GM21367 (cell line): ENCODE measurements around the gene TAPBP.
A peak's percentile ranks its signal among the peaks of the same experiment; 100 is the strongest.
"Not testable (repeated sequence)": the region's sequence is repeated elsewhere in the genome, so short reads cannot be mapped to it uniquely, and the experiment has no call there.

Source experiments
- ATAC-seq: cut with Tn5 transposase; IDR thresholded peaks from one replicate; pipeline ENCODE4 v1.9.1; 2021; ENCODE audit not compliant: unreplicated experiment

TAPBP gene

DNA sequence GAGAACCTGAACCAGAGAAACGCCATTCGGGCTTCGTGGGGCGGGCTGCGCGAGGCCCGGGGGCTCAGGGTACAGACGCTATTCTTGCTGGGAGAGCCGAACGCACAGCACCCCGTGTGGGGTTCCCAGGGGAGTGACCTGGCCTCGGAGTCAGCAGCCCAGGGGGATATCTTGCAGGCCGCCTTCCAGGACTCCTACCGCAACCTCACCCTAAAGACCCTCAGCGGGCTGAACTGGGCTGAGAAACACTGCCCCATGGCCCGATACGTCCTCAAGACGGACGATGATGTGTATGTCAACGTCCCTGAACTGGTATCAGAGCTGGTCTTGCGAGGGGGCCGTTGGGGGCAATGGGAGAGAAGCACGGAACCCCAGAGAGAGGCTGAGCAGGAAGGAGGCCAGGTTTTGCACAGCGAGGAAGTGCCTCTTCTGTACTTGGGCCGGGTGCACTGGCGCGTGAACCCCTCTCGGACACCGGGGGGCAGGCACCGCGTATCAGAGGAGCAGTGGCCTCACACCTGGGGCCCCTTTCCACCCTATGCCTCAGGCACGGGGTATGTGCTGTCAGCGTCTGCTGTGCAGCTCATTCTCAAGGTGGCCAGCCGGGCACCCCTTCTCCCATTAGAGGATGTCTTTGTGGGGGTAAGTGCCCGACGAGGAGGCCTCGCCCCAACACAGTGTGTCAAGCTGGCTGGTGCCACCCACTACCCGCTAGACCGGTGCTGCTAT is 36.1 kb downstream of the TAPBP start:
- no peak for ATAC-seq

- peak; percentile 51 for ATAC-seq
These were observed 36.8 kb downstream of the TAPBP start, which contains the start of gene B3GALT4 for GRCh38 chr6:33276864-33277662. Gene B3GALT4 (plus strand): TSS chr6:33277123. CDS start chr6:33277420, 297 bp downstream.

- ATAC-seq: no peak
These were observed 37.4 kb downstream of the TAPBP start for GRCh38 chr6:33276581-33276863.

DNA sequence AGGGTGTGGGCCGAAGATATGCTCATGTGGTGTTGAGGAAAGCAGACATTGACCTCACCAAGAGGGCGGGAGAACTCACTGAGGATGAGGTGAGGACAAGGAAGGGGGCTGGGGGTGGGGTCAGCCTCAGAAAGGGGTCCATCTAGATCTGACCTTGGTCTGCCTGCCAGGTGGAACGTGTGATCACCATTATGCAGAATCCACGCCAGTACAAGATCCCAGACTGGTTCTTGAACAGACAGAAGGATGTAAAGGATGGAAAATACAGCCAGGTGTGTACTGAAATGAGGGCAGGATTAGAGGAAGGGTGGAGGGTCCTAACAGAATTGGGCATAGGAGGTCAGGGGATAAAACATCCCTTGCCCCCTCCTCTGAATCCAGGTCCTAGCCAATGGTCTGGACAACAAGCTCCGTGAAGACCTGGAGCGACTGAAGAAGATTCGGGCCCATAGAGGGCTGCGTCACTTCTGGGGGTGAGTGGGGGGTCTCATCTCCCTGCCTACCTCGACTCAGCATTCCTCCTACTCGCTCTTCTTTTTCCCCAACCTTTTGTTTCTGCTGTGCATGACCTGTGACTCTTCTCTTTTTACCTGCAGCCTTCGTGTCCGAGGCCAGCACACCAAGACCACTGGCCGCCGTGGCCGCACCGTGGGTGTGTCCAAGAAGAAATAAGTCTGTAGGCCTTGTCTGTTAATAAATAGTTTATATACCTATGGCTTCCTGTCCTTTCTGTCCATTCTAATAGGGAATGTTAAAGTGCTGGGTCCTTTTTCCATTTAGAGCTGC is 37.9 kb downstream of the TAPBP start:
- ATAC-seq: not testable (repeated sequence)

DNA sequence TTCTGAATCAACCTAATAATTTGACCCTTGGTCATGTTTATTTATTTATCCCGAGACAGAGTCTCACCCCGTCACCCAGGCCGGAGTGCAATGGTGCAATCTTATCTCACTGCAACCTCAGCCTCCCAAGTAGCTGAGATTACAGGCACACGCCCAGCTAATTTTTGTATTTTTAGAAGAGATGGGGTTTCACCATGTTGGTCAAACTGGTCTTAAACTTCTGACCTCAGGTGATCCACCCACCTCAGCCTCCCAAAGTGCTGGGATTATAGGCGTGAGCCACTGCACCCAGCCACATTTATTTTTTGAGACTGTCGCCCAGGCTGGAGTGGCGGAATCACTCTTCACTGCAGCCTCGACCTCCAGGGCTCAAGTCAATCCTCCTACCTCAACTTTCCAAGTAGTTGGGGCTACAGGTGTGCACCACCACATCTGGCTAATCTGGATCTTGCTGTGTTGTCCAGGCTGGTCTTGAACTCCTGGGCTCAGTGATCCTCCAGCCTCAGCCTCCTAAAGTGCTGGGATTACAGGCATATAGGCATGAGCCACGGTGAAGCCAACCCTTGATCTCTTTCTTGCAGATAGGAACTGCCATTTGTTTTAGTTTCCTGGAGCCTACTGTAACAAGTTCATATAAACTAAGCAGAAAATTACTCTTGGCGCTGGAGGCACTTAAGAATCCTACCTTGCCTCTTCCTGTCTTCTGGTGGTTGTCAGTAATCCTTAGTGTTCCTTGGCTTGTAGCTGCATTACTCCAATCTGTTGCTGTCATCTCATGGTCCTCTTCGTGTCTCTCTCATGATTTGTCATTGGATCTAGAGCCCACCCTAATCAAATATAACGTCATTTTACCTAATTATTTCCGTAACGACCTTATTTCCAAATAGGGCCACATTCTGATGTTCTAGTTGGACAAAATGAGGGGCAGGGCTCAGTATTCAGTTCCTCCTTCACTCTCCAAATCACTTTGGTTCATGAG is 39.7 kb downstream of the TAPBP start:
- ATAC-seq: no peak

DNA sequence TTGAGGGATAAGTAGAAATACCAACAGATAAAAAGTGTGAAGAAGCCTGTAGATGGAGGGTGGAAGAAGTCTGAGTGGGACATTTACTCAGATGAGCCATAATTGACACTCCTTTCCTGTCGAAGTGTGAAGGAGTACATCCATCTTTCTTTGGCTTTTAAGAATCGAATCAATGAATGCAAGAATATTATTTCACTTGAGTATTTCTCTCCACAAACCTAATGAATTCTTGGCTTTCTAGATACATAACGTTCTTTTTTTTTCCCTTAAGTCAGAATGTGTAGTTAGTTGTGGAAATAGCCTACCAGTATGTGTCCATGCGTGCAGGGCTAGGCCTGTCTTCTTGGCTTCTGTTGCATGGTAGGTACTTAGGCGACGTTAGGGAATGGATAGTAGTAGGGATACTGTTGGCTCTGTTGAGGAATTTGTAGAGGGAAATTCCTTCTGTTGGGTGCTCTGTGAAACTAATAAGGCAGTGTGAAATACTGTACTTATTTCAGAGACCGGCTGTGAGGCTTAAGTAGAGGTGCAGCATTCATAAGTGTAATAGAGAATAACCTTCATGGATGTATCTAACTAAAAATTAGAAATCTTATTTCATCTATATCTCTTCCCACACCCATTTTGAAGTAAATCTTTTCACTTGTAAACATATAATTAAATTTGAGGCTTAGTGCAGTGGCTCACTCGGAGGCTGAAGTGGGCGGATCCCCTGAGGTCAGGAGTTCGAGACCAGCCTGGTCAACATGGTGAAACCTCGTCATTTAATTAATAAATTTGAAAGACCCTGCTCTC is 40.6 kb downstream of the TAPBP start:
- no peak for ATAC-seq

- ATAC-seq: peak; percentile 19
These were observed 41.4 kb downstream of the TAPBP start for GRCh38 chr6:33272275-33273128.

DNA sequence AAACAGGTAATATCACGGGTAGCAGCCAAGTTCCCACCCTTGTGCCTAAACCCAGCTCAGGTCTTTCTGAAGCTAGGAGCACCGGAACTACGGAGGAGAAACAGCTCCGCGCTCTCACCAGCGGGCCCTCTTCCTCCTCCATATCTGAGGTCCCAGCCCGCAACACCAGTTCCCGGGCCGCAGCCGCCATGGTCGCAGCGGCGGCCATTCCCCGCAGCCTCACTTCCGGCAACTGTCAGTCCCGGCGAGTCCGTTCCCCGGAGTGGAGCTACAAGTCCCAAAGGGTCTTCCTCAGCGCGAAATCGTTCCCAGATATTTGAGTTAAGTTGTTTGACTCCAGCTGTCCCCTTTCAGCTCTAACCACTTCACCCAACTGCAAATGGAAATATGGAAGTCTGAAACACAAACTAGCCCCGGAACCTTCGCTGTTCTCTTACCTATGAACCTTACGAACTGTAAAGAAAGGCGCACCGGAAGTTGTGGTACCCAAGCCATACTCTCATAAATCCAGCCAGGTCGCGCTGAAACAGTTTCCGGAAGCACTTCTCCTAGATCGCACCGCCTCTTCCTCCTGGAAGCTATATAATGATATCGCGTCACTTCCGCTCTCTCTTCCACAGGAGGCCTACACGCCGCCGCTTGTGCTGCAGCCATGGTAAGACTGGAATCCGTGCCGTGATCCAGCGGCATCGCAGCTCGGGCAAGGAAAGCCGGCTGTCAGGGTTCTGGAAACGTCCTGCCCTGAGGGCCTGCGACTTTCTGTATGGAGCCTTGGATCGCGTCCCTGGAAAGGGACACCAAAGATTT is 42.2 kb downstream of the TAPBP start, which contains the start of the genes RPS18 and VPS52:
TSS of gene RPS18 (plus strand) at position 608 of the 807 bp plus-strand sequence. CDS start at position 653, 45 bp downstream.
TSS of gene VPS52 (minus strand) at position 409 of the 807 bp plus-strand sequence. CDS start at position 208, 201 bp downstream.
- ATAC-seq: peak; percentile 51

GRCh38 chr6:33271117-33271467 is 42.8 kb downstream of the TAPBP start:
- no peak for ATAC-seq

- ATAC-seq: no peak
These were observed 49.9 kb downstream of the TAPBP start for GRCh38 chr6:33264015-33264414.

DNA sequence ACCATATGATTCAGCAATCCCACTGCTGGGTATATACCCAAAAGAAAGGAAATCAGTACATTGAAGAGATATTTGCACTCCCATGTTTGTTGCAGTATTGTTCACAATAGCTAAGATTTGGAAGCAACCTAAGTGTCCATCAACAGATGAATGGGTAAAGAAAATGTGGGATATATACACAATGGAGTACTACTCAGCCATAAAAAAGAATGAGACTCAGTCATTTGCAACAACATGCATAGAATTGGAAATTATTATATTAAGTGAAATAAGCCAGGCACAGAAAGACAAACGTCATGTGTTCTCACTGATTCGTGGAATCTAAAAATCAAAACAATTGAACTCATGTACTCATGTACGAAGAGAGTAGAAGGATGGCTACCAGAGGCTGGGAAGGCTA is 51.4 kb downstream of the TAPBP start:
- ATAC-seq: not testable (repeated sequence)

DNA sequence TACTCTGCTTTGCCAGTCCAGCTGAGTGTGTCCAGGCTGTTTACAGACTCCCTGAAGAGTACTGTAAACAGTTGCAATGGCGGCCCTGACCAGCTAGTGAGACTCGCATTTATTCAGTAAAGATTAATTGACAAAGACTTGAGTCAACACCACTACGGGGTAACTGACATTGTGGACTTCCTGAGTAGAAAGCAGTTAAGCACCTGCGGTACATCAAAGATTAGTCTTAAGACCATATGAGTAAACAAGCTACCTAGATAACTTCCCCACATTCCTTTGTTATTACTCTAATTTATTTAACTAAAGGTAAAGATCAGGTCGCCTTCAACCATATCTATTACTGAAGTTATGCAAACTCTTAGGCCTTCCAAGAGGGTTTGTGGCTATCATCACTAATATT is 54.8 kb downstream of the TAPBP start:
- no peak for ATAC-seq

GRCh38 chr6:33254591-33254990 is 59.3 kb downstream of the TAPBP start:
- ATAC-seq: no peak

GRCh38 chr6:33252759-33253158 is 61.1 kb downstream of the TAPBP start:
- no peak for ATAC-seq

- no peak for ATAC-seq
These were observed 62.4 kb downstream of the TAPBP start for GRCh38 chr6:33251395-33252012.

GRCh38 chr6:33250731-33251130 is 63.1 kb downstream of the TAPBP start:
- ATAC-seq: no peak
